ENCODE measurements around the gene CYP4F22.

DNA sequence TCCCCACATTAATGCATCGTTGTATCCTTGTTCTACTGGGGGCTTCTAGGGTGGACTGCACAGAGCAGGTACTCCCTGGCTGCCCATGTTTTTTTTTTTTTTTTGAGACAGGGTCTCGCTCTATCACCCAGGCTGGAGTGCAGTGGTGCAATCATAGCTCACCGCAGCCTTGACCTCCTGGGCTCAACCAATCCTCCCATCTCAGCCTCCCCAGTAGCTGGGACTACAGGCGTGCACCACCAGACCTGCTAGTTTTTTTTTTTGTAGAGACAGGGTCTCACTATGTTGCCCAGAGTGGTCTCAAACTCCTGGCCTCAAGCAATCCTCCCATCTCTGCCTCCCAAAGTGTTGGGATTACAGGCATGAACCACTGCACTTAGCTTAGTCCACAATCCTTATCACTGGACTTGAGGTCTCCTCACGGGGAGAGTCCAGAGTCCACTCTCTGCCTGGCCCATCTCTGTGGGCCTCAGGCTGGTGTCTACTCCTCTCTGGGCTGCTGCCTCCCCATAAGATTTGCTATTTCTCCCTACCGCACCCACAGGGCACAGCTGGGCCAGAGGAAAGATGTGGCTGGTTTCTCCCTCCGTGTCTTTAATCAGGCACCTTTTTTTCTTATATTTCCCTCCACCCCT is 56.3 kb downstream of the CYP4F22 start:
- TF ChIP-seq, protein P1, sequence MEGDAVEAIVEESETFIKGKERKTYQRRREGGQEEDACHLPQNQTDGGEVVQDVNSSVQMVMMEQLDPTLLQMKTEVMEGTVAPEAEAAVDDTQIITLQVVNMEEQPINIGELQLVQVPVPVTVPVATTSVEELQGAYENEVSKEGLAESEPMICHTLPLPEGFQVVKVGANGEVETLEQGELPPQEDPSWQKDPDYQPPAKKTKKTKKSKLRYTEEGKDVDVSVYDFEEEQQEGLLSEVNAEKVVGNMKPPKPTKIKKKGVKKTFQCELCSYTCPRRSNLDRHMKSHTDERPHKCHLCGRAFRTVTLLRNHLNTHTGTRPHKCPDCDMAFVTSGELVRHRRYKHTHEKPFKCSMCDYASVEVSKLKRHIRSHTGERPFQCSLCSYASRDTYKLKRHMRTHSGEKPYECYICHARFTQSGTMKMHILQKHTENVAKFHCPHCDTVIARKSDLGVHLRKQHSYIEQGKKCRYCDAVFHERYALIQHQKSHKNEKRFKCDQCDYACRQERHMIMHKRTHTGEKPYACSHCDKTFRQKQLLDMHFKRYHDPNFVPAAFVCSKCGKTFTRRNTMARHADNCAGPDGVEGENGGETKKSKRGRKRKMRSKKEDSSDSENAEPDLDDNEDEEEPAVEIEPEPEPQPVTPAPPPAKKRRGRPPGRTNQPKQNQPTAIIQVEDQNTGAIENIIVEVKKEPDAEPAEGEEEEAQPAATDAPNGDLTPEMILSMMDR (IDR thresholded peaks at IDR 0.05; ENCODE audit: low read length) = no peak
- TF ChIP-seq EZH2 (IDR thresholded peaks at IDR 0.05; ENCODE audit: borderline replicate concordance, low read length) = no peak
